NCI-H524 treated with DMSO at 0.1 percent for 48 hours (cell line): Measurements from ENCODE around the gene CPE.

Experiments
- DNase-seq: peaks from one replicate; lab custom pipeline; 2025; lab: John Stamatoyannopoulos, UW

The CPE gene

DNA sequence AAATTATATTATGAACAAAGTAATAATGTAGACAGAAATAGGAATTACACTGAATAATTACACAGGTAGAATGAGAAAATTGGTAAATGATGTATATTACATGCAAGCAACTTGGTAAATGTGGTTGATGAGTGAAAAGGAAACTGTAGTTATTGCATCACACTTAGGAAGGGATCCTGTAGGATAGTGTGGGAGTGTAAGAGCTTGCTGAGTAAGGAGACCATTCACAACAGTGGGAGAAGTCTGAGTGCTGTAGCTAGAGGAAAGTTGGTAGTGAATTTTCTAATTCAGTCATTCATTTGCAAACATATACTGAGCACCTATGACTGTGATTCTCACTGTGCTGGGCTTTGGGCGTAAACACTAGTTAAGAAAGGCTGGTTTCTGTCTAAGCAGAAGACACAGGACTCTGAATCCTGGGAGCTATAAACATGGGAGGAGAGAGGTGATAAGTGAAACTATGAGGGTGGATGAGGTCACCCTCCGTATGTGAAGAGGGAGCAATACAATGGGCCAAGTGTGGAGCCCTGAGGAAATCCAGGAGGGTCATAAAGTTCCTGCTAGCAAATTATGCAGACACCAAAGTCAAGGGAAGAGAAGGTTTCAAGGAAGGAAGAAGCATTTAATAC, 14.2 kb upstream of the CPE start:
- DNase-seq: no peak

DNA sequence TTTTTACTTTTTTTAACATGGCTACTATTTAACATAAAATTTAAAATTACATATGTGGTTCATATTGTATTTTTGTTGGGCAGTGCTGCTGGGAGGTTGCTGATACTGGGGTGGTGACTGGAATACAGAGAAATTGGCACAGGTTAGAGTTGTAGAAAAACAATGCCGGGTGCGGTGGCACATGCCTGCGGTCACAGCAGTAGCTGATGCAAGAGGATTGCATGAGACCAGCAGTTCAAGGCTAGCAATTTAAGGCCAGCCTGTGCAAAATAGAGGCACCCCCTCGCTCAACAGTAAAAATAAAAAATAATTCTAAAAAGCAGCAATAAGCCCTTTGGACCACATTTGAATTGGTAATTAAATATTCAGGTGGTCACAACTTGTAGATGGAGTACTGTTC, 11.8 kb upstream of the CPE start:
- no peak for DNase-seq

GRCh38 chr4:165368114-165368513, 10.7 kb upstream of the CPE start:
- DNase-seq: no peak

DNA sequence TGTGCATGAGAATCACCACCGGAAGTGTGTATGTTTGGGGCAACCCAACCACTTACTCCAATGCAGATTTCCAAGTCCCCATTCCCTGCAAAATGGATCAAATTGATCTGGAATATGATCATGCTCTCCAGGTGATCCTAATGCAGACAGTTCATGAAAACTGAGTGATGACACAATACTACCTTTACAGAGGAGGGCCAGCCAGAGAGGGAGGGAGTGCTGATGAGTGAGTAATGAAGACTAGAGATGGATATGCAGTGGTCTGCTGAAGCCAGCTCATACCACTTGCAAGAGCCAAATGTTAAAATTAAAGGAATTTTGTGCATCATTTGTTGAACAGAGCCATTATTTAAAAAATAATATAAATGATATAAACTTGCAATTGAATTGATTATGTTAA, 10.2 kb upstream of the CPE start:
- no peak for DNase-seq

DNA sequence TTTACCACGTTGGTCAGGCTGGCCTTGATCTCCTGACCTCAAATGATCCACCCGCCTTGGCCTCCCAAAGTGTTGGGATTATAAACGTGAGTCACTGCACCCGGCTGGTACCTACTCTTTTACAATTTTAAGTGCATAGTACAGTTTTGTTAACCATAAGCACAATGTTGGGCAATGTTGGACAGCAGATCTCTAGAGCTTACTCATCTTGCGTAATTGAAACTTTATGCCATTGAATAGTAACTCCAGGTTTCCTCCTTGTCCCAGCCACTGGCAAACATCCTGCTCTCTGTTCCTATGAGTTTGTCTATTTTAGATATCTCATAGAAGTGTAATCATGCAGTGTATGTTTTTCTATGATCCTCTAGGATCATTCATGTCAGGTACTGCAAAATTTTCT, 9.3 kb upstream of the CPE start:
- DNase-seq: no peak

- no peak for DNase-seq
These were observed 8.3 kb upstream of the CPE start for GRCh38 chr4:165370530-165370929.

GRCh38 chr4:165375465-165375864, 3.3 kb upstream of the CPE start:
- no peak for DNase-seq

- DNase-seq: no peak
These were observed 437 bp upstream of the CPE start for GRCh38 chr4:165378398-165378744.

DNA sequence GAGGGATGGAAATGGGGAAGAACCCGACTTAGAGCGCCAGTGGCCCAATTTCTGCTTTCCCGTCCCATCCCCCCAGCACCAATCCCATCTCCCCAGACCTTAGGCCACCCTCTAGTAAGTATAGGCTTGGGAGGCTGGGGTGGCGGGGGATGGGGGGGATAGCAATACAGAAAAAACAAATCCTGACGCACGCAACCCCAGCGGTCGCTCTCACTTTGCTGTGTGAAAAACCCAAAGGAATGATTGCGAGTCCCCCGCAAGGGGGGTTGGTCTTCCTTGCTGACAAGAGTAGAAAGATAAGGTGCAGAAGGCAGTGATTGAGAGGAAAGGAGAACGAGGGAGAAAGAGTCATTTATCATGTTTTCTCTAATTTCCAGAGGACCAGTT, 863 bp downstream of the CPE start:
- no peak for DNase-seq

DNA sequence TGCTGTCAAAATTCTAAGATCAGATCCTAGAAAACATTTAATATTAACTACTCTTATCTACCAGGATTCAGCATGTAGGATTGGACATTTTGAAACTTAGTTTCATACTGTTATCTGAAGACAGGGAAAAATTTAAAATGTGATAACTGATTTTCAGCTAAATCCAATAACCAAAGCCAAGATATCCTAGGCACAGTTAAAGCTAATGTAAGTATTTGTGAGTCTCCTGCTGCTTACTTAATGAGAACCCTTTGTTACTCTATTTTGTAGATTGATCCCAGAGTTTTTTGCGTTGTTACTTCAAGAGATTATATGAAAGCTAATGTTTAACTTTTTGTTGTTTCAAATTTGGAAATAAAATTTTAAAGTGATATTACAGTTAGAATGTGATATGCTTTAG, 2.0 kb downstream of the CPE start:
- DNase-seq: no peak

DNA sequence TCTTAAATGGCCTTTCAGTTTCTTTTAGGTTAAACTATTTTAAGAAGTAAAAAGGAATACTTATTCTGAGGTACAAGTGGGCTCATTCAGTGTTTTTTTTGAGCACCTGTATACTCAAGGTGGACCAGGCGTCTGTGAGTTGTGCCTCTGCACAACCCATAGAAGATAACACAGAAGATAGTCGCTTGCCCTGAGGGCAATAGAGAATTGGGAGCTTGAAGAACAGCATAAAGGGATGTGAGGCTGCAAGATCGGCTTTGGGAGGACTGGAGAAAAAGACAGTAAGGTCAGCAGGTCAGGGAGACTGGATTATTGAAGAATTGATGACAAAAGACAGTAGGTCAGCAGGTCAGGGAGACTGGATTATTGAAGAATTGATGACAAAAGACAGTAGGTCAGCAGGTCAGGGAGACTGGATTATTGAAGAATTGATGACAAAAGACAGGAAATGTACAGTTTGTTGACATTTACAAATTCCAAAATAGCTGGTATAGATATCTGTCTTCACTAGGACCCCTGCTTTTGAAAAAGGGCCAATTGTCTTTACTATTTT, 3.1 kb downstream of the CPE start:
- DNase-seq: no peak

GRCh38 chr4:165382640-165383039, 3.8 kb downstream of the CPE start:
- no peak for DNase-seq

DNA sequence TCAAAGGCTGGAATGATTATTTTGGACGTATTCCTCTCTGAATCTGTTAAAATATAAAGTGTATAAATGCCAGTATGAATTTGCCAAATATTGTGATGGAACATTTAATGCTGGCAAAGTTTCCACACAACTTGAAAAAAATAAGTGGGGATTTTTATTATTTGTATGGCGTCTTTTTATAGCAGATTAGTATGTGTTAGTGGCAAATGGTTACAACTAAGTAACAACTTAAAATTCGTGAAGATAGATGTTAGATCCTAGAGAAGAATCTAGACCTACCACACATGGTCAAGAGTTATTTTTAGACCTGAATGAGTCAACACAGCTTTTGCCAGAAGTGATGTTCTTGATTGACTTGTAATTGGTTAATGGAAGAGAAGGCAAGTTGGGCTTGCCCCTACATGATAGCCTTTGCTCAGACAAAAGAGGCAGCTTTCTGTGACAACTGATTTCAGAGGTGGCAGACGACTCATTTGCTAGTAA, 4.8 kb downstream of the CPE start:
- DNase-seq: no peak

DNA sequence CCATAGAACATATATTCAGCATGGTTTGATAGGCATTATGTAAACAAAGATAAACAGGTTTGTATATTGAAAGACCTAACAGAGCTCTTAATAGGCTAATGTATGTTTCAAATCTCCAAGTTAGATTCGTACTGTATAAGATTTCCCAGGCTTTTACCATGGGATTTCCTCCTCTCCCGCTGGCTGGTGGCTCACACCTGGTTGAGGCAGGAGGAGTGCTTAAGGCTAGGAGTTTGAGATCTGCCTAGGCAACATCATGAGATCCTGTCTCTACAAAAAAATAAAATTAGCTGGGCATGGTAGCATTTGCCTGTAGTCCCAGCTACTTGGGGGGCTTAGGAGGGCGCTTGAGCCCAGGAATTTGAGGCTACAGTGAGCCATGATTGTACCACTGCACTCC, 5.4 kb downstream of the CPE start:
- no peak for DNase-seq

DNA sequence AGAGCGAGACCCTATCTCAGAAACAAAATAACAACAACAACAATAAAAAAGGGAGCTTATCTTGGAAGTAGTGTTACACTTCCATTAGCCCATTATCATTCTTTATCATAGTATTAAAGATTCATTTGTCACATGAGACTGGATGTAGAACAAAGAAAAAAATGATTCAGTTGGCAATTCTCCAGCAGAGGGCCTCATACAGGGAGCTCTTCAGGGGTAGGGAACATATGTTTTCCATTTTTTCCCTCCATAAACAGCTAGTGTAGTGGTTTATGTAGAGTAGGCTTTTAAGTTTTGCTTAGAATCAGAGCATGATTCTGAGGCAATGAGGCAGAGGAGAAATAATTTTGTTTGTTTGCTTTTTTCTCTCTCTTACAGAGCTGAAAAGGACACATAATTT, 5.8 kb downstream of the CPE start:
- DNase-seq: peak; percentile 63

DNA sequence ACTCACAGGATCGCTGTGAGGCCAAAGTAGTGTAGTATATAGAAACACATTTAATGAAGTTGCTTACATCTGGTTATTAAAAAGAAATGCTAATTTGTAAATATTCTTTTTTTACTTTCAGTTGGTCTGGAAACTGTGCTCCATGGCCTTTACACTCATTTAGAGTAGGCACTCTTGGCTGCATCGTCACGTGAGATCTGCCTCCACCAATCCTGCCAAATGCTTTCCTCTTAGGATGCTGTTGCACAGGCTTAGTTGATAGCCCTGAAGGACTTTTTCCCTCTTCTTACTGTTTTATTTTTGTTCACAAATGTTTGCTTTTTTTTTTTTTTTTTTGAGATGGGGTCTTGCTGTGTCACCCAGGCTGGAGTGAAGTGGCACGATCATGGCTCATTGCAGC, 6.3 kb downstream of the CPE start:
- no peak for DNase-seq

GRCh38 chr4:165386328-165386727, 7.5 kb downstream of the CPE start:
- DNase-seq: no peak

- no peak for DNase-seq
These were observed 9.9 kb downstream of the CPE start for GRCh38 chr4:165388756-165389155.

DNA sequence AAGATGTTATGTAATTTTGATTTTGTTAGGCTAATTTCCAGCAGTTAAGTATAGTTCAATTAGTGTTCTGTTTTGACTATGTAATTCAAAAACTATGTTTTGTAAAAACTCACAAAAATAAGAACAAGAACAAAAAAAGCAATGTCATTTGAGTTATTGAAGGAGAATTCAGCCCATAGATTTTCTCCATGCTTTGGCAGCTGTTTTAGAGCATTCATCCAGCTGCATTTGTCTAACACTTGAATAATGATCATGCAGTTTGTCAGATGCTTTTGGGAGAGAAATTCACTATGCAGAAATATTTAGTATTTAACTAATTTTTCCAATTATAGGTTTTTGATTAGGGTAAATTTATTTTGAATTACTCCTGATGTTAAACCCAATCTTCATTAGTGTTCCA, 14.2 kb downstream of the CPE start:
- DNase-seq: no peak

DNA sequence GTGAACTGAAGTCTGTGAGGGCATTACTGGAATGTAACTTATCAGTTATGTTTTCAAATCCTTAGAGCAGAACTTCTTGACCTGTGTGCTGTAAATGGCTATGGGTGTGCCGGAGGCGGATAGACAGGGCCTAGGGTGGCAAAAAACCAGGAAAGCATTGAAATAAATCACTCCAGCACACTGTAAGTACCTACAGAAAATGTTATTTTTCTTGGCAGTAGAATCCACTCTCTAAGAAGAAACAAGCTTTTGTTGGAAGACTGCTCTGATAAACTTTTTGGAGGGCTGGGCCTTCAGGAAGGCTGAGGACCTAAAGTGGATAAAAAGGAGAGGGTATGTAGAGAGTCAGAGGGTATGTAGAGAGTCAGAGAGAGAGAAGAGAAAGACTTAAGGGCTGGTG, 14.9 kb downstream of the CPE start:
- no peak for DNase-seq

- no peak for DNase-seq
These were observed 15.5 kb downstream of the CPE start for GRCh38 chr4:165394275-165394674.

GRCh38 chr4:165398570-165398969, 19.8 kb downstream of the CPE start:
- peak; percentile 85 for DNase-seq

DNA sequence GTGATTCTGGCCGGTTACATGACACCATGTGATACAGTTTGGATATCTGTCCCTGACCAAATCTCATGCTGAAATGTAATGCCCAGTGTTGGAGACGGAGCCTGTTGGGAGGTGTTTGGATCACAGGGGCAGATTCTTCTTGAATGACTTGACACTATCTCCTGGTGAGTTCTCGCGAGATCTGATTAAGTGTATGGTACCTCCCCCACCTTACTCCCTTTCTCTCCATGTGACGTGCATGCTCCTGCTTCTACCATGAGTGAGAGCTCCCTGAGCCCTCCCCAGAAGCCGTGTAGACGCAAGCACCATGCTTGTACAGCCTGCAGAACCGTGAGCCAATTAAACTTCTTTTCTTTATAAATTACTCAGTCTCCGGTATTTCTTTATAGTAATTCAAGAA, 23.6 kb downstream of the CPE start:
- no peak for DNase-seq

GRCh38 chr4:165403048-165403447, 24.2 kb downstream of the CPE start:
- DNase-seq: no peak

DNA sequence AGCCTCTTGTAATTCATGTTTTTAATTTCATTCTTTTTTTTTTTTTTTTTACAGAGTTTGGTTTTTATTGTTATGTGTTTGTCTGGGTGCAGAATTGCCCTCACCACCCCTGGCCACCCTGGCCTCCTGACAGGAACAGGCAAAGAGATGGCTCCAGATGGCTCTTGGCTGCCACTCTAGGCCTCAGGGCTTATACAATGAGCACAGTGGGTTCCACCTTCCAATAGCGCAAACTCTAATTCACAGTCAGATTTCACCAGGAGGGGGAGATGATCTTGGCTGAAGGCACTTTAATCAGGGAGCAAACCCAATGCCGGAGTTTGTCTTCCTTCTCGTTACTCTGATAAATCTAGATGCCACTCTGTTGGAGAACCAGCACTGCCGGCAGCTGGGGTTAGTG, 24.8 kb downstream of the CPE start:
- DNase-seq: no peak
